Measurements from ENCODE around the gene CBLN3.
"Not testable (repeated sequence)": the region's sequence is repeated elsewhere in the genome, so short reads cannot be mapped to it uniquely, and the experiment has no call there.

CBLN3 gene

DNA sequence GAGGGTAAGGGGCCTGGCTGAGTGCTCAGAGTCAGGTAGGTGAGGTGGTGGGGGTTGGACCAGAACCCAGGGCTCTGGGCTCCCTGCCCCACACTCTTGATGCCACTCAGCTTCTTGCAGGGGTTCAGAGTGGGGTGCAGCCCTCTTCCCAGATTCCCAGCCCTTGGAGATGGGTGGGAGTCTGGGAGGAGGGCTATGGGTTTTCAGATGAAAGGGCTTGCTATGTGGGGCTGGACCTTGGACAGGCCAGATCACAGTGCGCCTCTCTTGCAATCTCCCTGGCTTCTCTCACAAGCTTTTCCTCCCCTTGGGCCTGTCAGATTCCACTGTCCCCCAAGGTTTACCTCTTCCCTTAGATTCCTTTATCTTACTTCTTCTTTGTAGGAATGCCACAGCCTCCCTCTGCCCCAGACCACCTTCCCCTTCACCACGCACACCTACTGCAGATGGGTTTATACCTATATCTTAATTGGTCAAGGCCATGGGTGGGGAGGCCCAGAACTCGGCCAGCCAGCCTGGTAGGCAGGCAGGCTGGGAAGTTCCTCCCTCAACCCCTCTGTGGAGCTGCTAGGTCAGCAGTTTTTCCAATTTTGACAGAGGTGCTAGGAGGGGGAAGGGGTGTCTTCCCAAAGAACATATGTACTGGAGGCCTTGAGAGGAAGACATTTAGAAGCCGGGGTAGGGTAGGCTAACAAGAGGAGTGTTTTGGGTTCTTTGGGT, 29.3 kb downstream of the CBLN3 start:
- DNase-seq, result no peak

DNA sequence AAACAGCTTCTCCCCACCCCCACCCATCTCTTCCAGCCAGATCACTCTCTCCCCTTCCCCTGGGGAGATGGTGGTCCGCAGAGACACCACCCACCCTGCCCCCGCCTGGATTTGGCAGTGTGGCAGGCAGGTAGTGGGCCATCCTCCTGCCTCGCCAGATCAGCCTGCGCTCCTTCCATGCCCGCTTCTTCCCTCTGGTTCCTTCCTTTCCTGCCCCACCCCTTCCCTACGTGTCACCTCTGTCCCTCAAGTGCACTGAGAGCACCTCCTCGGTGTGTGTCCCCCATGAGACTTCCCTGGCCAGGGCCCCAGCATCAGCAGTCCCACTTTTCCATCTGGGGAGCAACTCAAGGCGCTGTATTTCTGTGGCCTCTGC, 30.0 kb downstream of the CBLN3 start:
- no peak for DNase-seq

DNA sequence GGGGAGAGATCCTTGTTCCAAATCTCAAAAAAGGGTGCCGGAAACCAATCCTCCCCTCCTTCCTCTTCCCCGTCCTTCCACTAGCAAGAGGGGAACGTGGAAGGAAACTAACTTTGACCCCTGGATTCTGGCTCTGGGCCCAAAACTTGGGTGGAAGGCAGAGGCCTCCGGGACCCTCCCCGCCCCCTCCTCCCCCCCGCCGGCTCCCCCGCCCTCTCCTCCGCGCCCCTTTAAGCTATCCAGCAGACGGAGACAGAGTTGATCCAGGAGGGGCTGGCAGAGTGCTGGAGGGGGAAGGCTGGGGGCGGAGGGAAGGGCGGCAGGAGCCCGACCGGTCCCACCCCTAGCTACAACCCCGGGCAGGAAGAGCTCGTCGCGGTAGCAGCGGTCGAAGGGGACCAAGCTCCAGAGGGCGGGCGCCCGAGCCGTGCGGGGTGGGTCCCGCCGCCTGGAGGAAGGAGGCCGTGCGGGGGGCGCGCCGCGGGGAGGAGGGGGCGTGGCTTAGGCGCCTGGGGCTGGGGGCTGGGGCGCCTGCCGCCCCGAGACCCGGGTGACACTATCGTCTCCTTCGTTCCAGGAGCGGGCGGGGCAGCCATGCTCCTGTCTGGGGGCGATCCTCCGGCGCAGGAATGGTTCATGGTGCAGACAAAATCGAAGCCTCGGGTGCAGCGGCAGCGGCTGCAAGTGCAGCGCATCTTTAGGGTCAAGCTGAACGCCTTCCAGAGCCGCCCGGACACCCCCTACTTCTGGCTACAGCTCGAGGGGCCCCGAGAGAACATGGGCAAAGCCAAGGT, 30.6 kb downstream of the CBLN3 start, which contains the start of gene NYNRIN:
NYNRIN (plus strand) TSS at position 351 of the 794 bp plus-strand sequence; CDS start at position 595, 244 bp downstream.
- DNase-seq, result peak; percentile 27

DNA sequence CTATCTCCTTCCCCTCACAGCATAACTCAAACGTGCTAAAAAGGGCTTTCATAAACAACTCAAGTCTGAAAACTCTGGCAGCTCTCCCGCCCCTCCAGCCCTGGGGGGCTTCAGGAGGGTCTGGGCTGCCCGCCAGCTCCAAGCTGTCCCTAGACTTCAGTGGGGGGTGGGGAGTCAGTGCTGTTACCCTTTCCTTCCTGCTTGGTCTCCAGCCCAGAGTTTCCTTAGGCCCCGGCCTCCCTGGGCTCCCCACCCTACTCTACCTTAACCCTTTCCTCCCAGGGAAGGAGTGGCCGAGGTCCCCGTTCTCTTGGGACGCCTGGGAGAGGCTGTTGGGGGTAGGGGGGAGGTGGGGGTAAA, 31.2 kb downstream of the CBLN3 start:
- DNase-seq, result no peak

DNA sequence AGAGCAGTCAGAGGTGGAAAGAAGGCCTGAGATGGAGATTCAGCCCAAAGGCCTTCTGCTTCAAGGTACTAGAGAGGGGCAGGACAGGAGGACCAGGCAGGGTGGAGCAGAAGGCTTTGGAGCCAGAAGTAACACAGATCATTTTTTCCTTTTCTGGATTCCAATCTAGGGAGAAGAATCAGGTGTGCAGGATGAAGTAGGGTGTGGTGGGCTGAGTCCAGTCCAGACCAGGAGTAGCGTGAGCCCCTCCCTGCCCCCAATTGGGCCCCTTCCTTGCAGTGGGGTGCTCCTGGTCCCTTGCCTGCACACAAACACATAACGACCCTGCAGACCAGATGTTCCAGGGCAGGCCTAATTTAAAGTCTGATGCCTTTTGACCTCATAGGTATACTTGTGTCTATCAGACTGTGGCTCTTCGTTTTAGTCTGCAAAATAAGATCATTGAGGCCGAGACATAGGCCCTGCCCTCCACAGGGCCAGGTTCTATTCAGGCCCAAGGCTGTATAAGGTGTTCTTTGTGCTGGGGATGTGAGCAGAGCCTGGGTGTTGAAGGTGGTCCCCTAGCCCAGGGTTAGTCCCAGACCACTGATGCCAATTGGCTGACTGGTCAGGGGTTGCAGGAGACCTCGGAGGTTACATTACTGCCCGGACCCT, 31.7 kb downstream of the CBLN3 start:
- DNase-seq, result no peak

DNA sequence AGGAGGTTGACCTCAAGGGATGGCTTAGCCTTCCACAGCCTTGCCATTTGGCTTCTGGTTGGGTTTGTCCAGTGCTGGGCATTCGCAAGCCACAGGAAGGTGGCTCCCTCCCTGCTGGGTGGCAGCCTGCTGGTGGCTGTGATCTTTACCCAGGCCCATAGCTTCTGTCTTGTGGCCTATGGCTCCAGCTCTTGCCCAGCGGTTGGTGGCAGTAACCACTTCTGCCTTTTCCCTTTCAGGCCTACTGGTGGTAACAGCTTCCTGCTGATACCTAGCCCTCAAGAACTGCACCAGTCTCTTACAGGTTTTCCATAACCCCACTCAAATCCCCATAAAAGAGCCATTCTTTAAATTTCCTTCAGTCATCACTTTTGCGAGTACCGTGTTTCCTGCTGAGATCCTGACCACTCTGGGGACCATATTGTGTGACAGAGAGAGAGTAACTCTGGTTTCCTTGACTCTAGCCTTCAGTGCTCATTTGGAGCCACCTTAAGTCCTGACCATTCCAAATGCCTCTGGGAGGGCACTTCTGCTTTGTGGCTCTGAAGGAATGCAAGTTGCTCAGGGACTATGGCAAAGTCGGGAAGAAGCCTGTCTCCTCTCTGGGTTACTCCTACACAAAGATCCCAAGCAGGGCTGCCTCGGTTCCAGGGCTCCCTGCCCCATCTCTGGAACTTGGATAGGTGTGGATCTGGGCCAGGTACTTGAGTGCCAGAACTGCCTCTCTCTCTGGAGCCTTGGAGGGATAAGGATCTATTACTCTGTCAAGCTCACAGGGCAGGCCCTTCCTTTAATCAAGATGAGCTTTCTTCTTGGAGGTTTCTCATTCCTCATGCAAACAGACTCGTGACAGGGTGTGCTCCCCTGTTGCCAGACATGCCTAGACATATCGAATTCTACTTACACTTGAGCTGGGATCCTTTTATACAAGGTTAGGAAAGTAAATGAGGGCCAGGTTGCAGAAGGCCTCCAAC, 33.6 kb downstream of the CBLN3 start:
- no peak for DNase-seq

DNA sequence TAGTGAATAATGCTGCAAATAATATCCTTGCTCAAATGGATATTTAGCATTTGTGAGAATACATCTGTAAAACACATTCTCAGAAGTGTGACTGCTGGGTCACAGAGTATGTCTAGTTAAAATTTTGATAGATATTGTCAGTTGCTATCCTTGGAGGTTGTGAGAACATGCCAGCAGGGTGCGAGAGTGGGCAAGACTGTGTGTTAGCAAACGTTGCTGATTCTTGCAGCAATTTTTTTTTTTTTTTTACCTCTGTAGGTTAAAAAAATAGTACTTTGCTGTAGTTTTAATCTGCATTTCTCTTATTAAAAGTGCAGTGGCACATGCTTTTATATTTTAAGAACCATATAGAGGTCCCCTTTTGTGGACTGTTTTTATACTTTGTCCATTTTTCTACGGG, 35.2 kb downstream of the CBLN3 start:
- DNase-seq, result no peak

DNA sequence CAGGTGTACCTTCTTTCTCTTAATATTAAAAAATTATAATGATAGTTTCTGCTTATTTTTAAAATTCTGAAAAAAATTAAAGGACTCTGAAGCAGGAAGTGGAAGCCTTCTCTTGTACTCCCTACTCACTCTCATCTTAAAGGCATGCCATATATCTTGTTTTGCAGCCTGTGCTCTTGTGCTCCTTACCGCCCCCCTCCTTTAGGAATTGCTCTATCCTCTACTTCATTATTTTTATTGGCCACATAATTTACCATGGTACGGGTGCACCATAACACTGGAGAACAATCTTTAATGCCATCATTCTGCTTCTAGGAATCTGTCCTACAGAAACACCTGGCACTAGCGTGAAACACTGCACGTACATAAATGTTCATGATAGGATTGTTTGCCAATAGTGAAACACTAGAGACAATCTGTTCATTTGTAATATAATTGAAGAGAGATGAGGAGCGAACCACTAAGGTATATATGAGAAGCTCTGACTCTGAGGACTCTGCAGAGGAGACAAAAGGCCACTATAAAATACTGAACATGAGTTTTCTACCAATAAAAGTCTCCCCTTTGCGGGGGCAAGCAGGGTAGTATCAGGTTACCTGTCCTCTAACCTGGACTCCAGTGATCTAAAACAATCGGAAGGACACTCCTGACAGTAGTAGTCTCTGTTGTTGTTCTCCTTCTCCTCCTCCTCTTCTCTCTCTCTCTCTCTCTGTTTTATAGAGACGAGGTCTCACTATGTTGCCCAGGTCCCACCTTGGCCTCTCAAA, 37.0 kb downstream of the CBLN3 start:
- DNase-seq, result peak; percentile 42

DNA sequence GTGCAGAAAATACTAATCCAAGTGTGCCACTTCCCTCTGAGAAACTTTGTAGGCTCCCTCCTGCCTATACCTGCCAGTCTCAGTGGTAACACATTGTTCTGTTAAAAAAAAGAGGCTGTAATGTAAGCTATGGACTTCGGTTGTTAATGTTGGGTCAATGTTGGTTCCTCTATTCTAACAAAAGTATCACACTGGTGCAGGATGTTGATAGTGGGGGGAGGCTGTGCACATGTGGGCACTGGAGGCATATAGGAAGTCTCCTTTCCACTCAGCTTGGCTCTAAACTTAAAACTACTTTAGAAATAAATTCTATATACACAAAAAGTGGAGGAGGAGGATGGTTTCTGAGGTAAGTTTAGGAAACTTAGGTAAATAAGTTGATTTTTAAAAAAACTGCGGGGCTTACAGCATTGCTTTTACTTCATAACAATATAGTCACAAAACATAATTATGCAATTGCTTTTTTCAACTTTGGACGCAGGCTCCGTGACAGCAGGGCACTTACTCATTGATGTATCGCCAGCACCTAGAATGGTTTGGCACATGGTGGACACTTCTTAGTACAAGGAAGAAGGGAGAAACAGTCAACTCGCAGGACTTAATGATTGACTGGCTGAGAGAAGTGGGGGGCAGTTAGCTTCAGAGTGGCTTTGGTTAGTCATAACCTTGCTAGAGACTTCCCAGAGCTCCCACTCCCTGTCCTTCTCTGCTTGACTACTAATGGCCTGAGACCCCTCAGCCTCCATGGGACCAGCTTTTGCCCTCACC, 38.6 kb downstream of the CBLN3 start:
- no peak for DNase-seq

DNA sequence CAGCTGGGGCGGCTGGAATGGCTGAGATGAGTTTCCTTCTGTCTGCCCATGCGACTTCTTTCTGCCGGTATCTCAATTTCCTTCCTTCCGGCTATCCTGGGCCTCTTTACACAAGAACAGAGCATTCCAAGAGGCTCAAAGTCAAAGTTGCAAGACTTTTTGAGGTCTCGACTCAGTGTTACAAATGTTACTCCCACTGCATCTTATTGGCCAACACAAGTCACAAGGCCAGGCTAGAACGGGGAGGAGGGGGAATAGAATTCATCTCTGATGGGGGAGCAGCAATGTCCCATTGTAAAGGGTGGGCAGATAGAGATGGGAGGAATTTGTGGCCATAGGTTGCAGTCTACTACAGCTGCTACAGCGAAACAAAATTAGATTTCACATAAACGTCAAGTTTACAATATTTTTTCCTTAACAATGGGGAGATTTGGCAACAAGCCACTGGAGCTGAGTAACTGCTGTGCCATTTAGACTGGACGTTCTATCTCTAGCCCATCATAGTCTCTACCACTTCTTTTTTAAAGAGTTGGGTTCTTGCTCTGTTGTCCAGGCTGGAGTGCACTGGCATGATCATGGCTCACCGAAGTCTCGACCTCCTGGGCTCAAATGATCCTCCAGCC, 40.1 kb downstream of the CBLN3 start:
- DNase-seq, result no peak

DNA sequence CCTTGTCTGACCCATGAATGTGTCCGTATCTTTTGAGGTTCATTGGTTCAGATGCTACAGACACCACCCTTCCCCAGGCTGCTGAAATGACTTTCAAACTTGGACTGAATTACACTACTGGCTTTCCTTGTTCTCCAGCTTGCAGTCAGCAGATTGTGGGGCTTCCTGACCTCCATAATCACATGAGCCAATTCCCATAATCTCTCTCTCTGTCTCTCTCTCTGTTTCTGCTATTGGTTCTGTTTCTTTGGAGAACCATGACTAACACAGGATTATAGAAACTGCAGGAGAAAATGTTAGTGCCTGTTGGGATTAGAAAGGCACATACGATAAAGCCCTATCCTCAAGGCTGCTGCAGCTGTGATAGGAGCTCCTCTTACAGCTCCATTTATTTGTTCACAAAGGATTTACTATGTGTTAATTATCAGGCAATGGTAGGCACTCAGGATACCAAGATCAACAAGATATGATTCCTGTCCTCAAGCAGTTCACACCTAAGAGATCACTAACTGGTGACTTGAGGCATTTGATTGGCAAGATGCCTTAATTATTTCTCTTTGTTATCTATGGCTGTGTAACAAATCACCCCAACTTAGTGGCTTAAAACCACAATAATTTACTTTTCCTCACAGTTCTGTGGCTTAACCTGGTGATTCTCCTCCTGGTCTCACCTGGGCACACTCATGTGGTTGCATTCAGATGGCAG, 40.8 kb downstream of the CBLN3 start:
- DNase-seq, result no peak

DNA sequence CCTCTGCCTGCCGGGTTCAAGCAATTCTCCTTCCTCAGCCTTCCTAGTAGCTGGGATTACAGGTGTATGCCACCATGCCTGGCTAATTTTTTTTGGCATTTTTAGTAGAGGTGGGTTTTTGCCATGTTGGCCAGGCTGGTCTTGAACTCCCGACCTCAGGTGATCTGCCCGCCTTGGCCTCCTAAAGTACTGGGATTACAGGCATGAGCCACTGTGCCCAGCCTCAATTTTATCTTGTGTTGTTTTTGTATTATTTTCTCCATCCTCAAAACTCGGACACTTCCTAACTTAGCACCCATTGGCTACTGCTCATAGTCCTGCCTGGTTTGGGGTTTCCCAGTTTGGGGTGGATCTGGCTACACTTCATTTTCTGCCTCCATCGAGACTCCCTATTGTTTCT, 41.9 kb downstream of the CBLN3 start:
- not testable (repeated sequence) for DNase-seq

DNA sequence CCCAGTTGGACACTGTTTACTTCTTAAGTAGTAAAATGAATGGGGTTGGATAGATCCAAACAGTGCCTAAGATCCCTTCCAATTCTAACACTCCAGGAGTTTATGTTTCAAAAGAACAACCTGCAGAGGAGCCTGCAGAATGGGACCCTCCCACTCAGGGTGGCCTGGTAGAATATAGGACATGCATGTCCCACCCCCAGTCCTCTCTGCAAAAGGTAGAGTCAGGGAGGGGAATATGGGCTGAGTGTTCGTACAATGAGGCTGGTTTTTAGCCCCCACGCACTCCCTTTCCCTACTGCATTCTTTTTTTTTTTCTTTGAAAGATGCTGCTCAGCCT, 42.5 kb downstream of the CBLN3 start:
- no peak for DNase-seq

DNA sequence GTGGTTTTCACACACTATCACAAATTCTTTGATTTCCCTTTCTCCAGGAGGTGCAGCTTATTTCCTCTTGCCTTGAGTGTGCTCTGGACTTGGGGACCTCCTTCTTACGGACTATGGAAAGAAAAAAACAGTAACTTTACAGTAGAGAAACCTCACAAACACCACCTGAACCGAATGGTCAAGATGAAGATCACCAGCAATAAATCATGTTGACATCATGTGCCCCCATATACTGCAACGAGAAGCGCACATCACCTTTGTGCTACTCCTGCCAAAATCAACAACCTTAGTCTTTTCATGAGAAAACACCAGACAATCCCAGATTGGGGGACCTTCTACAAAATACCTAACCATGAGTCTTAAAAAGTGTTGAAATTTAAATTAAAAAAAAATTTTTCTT, 43.9 kb downstream of the CBLN3 start:
- no peak for DNase-seq

DNA sequence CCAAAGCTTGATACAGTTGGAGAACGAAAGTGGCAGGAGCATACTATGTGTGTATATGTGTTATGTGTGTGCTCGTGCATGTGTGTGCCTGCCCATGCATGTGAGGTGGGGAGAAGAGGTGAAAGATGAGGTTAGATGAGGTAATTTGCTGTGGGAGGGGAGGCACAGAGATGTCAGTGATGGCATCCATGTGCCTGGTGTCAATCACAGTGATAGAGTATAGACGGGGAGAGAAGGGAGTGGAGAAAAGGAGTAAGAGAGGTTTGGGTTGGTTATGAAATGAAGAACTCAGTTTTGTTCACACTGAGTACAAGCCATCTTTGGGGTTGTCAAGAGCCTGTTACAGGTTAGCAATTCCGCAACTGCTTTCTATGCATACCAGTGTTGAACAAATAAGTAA, 45.3 kb downstream of the CBLN3 start:
- DNase-seq, result no peak

DNA sequence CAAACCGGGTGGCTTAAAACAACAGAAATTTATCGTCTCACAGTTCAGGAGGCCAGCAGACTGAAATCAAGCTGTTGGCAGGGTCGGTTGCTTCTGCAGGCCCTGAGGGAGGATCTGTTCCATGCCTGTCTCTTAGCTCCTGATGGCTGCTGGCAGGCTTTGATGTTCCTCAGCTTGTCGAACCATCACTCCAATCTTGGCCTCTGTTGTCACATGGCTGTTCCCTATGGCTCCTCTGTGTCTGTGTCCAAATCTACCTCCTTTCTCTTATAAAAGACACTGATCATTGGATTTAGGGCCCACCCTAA, 47.5 kb downstream of the CBLN3 start:
- DNase-seq, result no peak

DNA sequence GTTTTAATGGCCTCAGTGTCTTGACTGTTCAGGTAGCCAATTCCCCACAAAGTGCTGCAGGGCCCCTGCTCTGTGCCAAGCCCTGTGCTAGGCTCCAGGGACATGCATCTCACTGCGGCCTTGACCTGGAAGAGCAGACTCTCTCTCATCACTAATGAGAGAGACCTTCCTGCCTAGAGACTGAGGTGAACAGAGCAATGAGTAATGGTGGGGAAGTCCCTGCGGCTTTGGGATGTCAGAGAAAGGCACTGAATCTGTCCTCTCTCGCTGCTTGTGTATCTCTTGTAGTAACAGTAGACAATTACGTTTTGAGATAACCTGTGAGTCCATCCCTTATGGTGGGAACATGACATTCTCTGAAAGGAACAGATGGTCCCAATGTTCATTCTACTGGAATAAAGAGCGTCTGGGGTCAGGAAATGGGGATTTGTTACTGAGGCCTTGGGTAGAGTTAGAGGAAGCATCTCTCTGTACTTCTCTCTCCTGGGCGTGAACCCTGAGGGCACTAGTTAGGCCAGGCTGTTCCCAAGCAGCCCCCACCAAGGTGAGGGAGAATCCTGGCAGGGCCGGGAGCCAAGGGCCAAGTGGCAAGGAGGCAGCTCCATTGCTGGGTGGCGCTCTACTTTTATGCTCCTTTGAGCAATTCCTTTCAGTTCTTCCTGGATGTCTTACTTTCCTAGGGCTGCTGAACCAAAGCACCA, 48.0 kb downstream of the CBLN3 start:
- DNase-seq, result no peak

DNA sequence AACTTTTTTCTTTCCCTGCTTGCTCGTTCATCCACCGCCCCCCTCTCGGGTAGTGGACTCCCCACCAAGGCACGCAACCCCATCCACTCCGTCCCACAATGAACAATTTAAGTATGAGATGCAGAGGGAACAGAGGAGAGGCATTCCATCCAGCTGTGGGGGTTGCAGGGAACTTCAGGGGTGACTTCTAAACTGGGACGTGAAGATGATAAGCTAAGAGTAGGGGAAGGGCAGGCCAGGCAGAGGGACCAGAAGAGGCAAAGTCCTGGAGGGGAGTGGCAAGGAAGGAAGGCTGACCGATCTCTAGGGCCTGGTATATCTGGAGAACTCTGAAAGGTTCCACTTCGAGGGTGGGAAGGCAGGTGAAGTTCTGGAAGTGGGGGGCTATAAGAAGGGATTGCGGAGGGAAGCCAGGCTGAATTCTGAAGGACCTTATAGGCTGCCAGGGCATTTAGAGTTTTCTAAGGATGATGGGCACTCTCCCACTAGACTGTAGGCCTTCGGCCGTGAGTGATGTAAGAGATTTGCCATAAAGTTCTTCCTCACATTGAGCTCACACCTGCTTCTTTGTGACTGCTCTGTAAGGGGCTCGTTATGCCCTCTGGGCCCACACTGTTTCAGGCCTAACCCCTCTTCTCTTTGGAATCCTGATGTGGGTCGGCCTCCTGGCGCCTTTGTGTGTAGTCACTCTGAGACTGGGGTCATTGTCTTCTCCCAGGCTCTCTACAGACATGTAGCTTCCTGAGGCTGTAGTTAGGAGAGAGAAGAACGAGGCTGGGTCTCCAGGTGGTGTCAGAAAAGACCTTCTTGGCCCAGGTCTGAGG, 49.3 kb downstream of the CBLN3 start:
- no peak for DNase-seq

Data from 8988T (cell line).